ENCODE results near the gene ATP9A. TPM values are rescaled to one million over a fixed set of nuclear protein-coding genes. Genes with fewer than 3 reads are reported as not detected.

The ATP9A gene
- total RNA-seq, 2 experiments from 2014 or later = 0.58 to 0.65 TPM

- no peak for TF ChIP-seq CTCF (IDR thresholded peaks at IDR 0.05)
- Mint-ChIP-seq H3K4me1 (ENCODE audit: low read depth) (peaks cover 5% of the 10 kb centered on the region), H3K9me3 (no peaks in the 10 kb centered on the region), H3K4me3 (no peak overlapping the region), H3K27me3 (no peaks in the 10 kb centered on the region), H3K36me3 (ENCODE audit: low read depth) (no peaks in the 10 kb centered on the region), H3K27ac (no peak overlapping the region)
- DNase-seq = no peak
- intact Hi-C loops (cut with micrococcal nuclease) = loop anchor here (5.0 to 10.0 kb wide), 2 partner anchors 248 to 636 kb away; no protein-coding TSS in a partner anchor
- no peak for ATAC-seq
- POLR2A ChIA-PET = no interaction called here
- CTCF ChIA-PET = interaction anchor here (0.9 to 5.3 kb wide), 3 partner anchors 9 to 314 kb away, joined by 3 to 23 read pairs (median 15); no protein-coding TSS in a partner anchor
Observed at GRCh38 chr20:51620432-51620831, 147.8 kb downstream of the ATP9A start.

GRCh38 chr20:51616060-51616459 is 152.1 kb downstream of the ATP9A start:
- CTCF ChIA-PET = no interaction called here
- H3K4me1 Mint-ChIP-seq (ENCODE audit: low read depth) = peaks cover 5% of the 10 kb centered on the region
- ATAC-seq (no peak), DNase-seq (no peak)
- H3K9me3 Mint-ChIP-seq = no peaks in the 10 kb centered on the region
- no peak for TF ChIP-seq CTCF (IDR thresholded peaks at IDR 0.05)
- H3K4me3 Mint-ChIP-seq = no peak overlapping the region
- intact Hi-C loops (cut with micrococcal nuclease) = no loop called here
- no peaks in the 10 kb centered on the region for H3K36me3 Mint-ChIP-seq (ENCODE audit: low read depth)
- POLR2A ChIA-PET = no interaction called here
- peaks cover 2% of the 10 kb centered on the region for H3K27me3 Mint-ChIP-seq
- no peak overlapping the region for H3K27ac Mint-ChIP-seq

- peaks cover 7% of the 10 kb centered on the region for H3K4me1 Mint-ChIP-seq (ENCODE audit: low read depth)
- DNase-seq (no peak), ATAC-seq (no peak)
- no peak overlapping the region for H3K27ac Mint-ChIP-seq
- intact Hi-C loops (cut with micrococcal nuclease) = no loop called here
- H3K27me3 Mint-ChIP-seq = peaks cover 2% of the 10 kb centered on the region
- POLR2A ChIA-PET = no interaction called here
- no peak for TF ChIP-seq CTCF (IDR thresholded peaks at IDR 0.05)
- no peaks in the 10 kb centered on the region for H3K36me3 Mint-ChIP-seq (ENCODE audit: low read depth)
- H3K4me3 Mint-ChIP-seq = no peak overlapping the region
- H3K9me3 Mint-ChIP-seq = no peaks in the 10 kb centered on the region
- CTCF ChIA-PET = interaction anchor here (1.0 to 2.9 kb wide), 3 partner anchors 9 to 19 kb away, joined by 3 to 9 read pairs (median 3); no protein-coding TSS in a partner anchor
Observed at GRCh38 chr20:51614687-51615086, 153.5 kb downstream of the ATP9A start.

GRCh38 chr20:51613580-51613979 is 154.6 kb downstream of the ATP9A start:
- DNase-seq = no peak
- Mint-ChIP-seq H3K36me3 (ENCODE audit: low read depth) (no peaks in the 10 kb centered on the region), H3K27me3 (peaks cover 5% of the 10 kb centered on the region), H3K9me3 (no peaks in the 10 kb centered on the region), H3K4me1 (ENCODE audit: low read depth) (peaks cover 15% of the 10 kb centered on the region), H3K27ac (no peak overlapping the region), H3K4me3 (no peak overlapping the region)
- POLR2A ChIA-PET = no interaction called here
- no peak for ATAC-seq
- CTCF ChIA-PET = interaction anchor here (0.8 to 2.9 kb wide), 3 partner anchors 11 to 18 kb away, joined by 3 to 9 read pairs (median 3); no protein-coding TSS in a partner anchor
- TF ChIP-seq CTCF (IDR thresholded peaks at IDR 0.05) = no peak
- intact Hi-C loops (cut with micrococcal nuclease) = no loop called here

- CTCF ChIA-PET = interaction anchor here (0.8 to 2.9 kb wide), 2 partner anchors 11 to 18 kb away, joined by 3 to 9 read pairs; no protein-coding TSS in a partner anchor
- peaks cover 22% of the 10 kb centered on the region for H3K4me1 Mint-ChIP-seq (ENCODE audit: low read depth)
- no peaks in the 10 kb centered on the region for H3K36me3 Mint-ChIP-seq (ENCODE audit: low read depth)
- no peak for DNase-seq
- no peak for ATAC-seq
- peaks cover 5% of the 10 kb centered on the region for H3K27me3 Mint-ChIP-seq
- no peak overlapping the region for H3K27ac Mint-ChIP-seq
- POLR2A ChIA-PET = interaction anchor here (0.6 kb wide), 1 partner anchor 69 kb away, joined by 4 read pairs; no protein-coding TSS in a partner anchor
- intact Hi-C loops (cut with micrococcal nuclease) = no loop called here
- H3K9me3 Mint-ChIP-seq = no peaks in the 10 kb centered on the region
- no peak for TF ChIP-seq CTCF (IDR thresholded peaks at IDR 0.05)
- H3K4me3 Mint-ChIP-seq = no peak overlapping the region
Observed at GRCh38 chr20:51612896-51613295, 155.3 kb downstream of the ATP9A start.

Measured in activated CD8-positive, alpha-beta T cell treated with anti-CD3 and anti-CD28 coated beads for 36 hours (primary cell).